Anterior cingulate cortex (tissue), 58 donors: ENCODE results near the gene BCAS2.
"Not testable (repeated sequence)": the region's sequence is repeated elsewhere in the genome, so short reads cannot be mapped to it uniquely, and the experiment has no call there.

Experiments used
- DNase-seq, 58 donors: peaks; one replicate each; lab custom pipeline; 2025; lab: John Stamatoyannopoulos, UW

Gene BCAS2

GRCh38 chr1:114581335-114582287 lies at the start of gene BCAS2:
BCAS2 (minus strand) TSS chr1:114581615; CDS start chr1:114581591, 24 bp downstream.
- DNase-seq = peak; percentile 72 to 99 (median 94)

GRCh38 chr1:114627107-114627506 lies 45.7 kb upstream of the BCAS2 start:
- DNase-seq = no peak

- no peak for DNase-seq
Measured at GRCh38 chr1:114623364-114623763, 41.9 kb upstream of the BCAS2 start.

DNA sequence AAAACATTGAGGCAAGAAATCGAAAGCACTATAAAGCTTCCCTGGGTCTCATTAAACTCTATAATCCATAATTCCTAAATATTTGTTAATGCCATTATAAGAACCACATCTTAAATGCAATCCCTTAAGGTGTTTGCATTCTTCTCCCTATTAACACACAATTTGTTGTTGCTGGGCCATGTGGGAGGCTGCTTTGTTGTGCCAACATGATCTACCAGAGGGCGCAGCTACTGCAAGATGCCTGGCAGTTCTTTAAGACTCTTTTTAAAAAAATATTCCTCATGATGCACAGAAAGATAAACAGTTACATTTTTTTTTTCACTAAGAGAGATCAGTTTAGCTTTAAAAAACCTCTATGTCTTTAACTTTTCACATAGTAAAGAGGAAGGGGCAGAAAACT lies 39.0 kb upstream of the BCAS2 start:
- no peak for DNase-seq

- no peak for DNase-seq
Measured at GRCh38 chr1:114618606-114619005, 37.2 kb upstream of the BCAS2 start.

- DNase-seq = no peak
Measured at GRCh38 chr1:114610546-114611245, 29.3 kb upstream of the BCAS2 start.

GRCh38 chr1:114609826-114610225 lies 28.4 kb upstream of the BCAS2 start:
- no peak for DNase-seq

- no peak for DNase-seq
Measured at GRCh38 chr1:114609026-114609425, 27.6 kb upstream of the BCAS2 start.

DNA sequence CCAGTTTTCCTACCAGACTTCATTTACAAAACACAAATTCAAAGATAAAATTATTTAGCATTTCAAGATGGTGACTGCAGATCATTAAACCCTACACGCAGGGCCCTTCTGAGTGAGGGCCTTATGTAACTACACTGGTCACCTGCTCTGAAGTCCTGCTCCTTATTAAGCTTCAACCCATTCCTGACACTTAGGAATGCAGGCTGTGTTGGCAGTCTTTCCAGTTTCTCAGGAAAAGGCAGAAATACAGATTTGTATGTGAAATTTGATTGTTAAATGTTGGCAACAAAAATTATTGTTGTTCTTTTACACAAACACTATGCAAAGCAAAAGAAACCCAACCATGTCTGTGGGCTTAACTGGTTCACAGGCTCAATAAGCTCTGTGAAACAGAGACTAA lies 25.8 kb upstream of the BCAS2 start:
- peak in 1 of 58 donors; percentile 0 for DNase-seq

DNA sequence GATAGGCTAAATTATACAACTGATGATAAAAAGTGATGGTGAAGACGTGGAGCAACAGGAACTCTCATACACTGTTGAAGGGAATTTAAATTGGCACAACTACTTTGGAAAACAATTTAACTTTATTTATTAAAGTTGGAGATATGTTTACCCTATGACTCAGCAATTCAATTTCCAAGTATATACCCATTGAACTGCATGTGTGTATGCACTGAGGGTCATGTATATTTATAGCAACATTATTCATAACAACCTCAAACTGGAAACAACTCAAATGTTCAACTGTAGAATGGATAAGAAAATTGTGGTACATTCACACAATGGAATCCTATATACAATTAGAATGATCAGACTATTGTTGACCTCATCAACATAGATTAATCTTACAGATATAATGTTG lies 16.5 kb upstream of the BCAS2 start:
- DNase-seq = no peak

GRCh38 chr1:114595602-114596001 lies 14.2 kb upstream of the BCAS2 start:
- no peak for DNase-seq

GRCh38 chr1:114594046-114594445 lies 12.6 kb upstream of the BCAS2 start:
- DNase-seq = no peak

GRCh38 chr1:114589122-114589521 lies 7.7 kb upstream of the BCAS2 start:
- no peak for DNase-seq

DNA sequence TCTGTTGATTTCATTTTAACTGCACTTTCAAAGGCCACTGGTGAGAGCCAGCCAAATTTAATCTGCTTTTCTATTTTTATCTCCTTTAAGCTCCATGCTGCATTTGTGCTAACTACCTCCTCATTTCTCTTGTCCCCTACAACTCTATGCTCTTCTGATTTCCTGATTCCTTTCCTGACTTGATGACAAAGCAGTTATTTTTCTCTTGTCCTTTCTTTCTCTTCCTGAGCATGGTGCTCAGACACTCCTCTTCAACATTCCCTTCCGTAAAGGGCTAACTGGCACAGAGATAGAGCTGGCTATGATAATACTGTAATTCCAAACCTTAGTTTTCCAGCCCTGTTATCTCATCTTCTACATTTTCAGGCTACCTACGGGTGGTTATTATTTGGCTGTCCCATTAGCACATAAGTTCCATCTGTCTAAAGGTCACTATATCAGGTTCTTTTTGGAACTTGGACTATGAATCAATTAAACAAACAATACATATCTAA lies 6.8 kb upstream of the BCAS2 start:
- DNase-seq = no peak

DNA sequence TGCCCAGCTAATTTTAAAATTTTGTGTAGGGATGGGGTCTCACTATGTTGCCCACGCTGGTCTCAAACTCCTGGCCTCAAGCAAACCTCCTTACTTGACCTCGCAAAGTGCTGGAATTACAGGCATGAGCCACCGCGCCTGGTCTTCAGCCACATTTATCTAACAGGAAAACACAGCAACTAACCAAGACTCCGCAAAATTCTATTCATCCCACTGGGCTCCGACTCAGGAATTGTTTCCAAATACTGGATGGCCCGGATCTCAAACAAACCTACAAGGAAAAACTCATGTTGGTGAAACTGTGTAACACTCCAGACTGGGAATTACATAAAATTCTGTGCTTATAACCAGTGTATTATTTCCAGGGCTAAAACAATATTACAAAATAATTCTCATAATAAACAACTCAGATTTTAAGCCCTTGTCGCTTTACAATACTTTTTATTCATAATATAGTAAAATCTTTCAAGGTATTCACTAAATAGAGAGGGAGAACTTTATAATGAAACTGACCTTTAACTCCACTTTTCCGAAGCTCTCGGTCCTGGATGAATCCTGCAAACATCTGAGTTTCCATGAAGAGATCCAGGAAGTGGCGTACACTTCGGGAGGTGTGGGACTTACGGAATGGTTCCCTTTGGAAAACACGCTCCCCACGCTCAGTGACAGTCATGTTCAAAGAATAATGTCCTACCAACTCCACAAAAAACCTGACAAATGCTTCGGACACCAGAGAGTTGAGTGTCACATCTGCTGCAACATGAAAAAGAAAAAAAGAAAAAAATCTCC lies 6.0 kb upstream of the BCAS2 start:
- no peak for DNase-seq

GRCh38 chr1:114586513-114587047 lies 5.2 kb upstream of the BCAS2 start:
- no peak for DNase-seq

GRCh38 chr1:114585231-114585630 lies 3.8 kb upstream of the BCAS2 start:
- DNase-seq = no peak

DNA sequence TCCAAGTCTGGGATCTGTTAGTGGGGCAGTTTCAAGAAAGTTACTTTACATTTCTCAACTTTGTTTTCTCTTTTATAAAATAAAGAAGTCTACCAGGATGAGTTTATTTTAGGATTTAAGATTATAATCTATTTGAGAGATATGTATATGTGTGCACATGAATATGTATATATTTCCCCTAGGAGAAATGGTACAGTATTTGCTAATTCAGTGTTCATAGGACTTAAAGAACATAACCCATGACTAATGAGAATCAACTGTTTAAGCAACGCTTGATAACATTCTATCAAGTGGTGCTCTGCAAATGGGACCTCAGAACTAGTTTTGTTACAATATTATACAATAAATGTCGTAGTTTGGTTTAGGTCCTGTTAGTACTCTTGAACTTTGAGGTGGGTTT lies 7.0 kb downstream of the BCAS2 start:
- DNase-seq = no peak

- DNase-seq = peak in 7 of 58 donors; percentile 7 to 61 (median 16)
Measured at GRCh38 chr1:114564141-114564540, 17.3 kb downstream of the BCAS2 start.

- DNase-seq = not testable (repeated sequence)
Measured at GRCh38 chr1:114562978-114563510, 18.4 kb downstream of the BCAS2 start.
